HG02938 (cell line): ENCODE data around the gene SH2D5.

ENCODE experiments used
- ATAC-seq: cut with Tn5 transposase; IDR thresholded peaks from one replicate; pipeline ENCODE4 v1.9.1; 2021; ENCODE audit warnings: mild to moderate bottlenecking, moderate library complexity; ENCODE audit not compliant: unreplicated experiment

The SH2D5 gene

DNA sequence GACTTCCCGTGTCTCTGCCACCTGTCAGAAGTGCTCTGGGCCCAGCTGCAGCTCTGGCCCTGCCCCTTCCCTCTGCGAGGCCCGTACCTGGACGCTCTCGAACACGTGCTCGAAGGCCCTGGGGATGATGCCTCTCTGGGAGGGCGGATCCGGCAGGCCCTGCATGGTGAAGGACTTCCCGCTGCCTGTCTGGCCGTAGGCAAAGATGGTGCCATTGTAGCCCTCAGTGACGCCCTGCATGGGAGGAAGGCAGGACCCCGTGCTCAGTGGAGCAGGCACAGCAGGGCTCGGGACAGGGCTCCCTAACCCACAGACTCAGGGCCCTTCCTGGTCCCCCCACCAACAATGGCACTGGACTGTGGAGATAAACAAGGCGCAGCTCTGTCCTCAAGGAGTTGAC is 17.1 kb downstream of the SH2D5 start:
- ATAC-seq: no peak

DNA sequence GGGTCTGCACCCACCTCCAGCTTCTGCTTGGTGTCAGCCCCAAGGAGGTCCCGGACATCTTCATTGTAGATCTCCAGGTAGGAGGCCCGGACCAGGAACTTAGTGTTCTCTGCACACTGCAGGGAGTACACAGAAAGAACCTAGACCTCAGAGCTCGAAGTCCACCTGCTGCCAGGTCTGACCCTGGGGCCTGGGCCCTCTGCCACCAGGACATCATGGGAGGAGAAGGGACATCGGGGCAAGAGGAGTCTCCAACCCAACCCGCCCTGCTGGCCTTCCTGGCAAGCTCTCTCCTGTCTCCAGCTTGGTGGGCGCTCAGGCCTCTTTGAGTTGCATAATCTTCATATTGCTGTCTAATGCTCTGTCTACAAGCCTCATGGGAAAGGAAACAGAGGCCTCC is 19.1 kb downstream of the SH2D5 start:
- no peak for ATAC-seq

DNA sequence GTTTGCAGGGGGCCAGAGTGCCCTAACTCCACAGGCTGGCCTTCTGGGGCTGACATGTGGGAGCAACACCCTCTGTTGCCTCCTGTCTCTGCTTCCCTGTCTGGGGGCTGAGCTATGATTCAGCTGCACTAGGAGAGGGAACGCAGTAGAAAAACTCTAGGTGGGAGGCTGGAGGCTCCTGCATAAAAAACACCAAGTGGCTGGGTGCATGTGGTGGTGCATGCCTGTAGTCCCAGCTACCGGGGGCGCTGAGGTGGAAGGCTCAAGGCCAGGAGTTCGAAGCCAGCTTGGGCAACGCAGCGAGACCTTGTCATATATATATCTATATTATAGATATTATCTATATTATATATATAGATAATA is 20.3 kb downstream of the SH2D5 start:
- ATAC-seq: no peak

DNA sequence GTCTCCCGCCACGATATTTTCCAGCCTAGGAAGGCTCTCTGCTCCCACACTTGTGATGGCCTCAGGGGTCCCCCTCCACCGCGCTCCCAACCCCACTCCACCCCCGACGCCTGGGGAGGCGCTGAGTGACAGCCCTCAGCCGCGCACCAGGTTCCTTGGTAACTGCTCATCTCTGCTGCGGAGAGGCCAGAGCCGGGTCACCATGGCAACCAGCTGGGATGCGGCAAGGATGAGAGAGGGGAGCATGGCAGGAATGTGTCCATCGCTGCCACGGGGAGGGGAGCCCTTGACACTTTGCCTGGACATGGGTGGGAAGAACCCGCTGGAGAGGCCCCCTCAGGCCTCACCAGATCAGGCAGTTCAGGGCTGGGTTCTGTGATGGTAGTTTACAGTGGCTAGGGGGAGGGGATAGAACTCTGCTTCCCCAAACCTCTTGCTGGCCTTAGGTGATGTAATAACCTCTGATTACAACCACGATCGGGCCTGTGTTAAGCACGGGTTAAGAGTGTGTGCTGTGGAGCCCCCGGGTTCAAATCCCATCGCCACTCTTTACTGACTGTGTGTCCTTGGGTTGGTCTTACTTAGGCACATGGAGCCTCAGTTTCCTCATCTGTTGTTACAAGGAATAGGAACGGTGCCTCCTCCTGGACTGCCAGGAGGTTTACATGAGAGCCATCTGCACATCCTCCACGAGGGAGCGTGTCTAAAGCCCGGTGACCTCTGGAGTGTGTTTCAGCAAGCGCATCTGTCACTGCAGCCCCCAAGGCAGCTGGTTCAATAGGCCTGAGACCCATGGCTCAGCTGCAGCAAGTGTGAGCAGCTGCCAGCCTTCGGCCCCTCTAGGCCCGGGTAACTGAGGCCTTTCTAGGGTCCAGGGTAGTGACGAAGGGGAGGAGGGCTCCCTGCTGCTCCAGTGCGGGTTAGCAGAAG is 21.0 kb downstream of the SH2D5 start:
- ATAC-seq: no peak

DNA sequence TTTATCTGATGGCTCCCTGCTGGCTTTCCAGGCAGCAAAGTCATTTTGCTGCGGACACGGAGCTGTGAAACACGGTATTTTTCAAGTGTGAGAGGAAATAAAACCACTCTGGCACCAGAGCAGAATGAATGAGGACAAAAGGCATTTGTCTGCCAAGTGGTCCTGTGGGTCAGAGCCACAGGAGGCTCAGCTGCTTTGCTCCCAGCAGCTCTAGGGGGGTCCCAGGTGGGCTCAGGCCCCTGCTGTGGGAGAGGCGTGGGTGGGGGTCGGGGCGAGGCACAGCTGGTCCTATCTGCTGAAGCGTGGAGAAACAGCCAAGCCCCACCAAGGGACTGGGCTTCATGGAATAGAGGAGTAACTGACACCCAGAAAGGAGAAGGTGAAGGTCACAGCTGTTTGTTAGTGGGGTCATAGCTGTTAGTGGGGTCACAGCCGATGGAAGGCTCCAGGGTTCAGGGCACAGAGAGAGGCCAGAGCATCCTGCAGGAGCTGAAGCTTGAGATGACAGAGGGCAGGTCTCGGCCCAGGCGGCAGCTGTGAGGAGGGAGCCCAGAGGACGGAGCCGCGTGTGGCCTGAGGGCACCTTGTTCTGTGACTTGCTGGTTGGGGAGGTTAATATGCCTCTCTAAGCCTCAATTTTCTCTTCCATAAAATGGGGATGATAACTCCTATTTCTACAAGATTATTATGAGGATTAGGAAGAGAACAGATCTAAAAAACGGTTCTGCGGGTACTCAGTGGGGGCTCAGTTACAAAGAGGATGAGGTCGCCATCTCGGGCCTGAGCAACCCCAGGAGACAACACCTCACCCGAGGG is 21.8 kb downstream of the SH2D5 start:
- ATAC-seq: no peak

DNA sequence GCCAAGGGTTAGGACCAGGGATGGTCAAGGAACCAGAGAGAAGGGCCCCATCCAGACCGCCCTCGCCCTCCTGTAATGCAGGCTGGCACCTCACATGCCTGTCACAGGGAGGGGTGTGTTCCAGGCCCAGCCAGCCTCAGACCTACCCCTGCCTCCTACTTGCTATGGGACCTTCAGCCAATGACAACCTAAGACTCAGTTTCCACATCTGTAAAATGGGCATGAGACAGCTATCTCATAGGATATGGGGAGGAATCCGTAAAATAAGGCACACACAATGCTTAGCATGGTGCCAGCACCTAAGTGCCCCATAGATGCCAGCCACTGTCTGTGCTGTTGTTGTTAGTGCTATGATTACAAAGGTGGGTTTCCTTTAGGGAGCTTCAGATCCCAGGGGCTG is 22.6 kb downstream of the SH2D5 start:
- no peak for ATAC-seq

DNA sequence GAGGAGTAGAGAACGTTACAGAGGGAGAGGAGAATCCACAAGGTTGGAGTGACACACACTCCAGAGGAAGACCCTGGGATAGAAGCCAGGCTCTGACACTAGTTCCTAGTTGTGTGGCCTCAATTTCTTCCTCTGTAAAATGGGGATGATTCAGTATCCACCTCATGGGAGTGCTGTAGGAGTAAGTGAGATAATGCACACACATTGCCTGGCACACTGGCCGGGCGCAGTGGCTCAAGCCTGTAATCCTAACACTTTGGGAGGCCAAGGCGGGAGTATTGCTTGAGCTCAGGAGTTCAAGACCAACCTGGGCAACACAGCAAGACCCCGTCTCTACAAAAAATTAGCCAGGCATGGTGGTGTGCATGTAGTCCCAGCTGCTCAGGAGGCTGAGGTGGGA is 23.6 kb downstream of the SH2D5 start:
- no peak for ATAC-seq

DNA sequence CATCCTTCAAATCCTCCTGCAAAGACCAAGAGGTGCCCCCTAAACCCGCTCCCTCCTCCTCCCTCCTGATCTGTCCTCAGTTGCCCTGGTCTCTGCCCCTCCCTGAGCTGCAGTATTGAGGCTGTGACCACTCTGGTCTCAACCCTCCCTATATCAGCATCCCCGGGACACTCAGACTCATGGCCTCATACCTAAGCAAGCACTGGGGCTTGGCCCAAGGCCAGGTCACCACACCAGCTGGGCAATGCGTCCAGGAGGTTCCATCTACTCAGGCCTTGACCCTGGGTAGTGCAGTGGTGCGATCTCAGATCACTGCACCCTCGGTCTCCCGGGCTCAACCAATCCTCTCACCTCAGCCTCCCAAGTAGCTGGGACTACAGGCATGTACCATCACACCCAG is 24.4 kb downstream of the SH2D5 start:
- ATAC-seq: no peak

DNA sequence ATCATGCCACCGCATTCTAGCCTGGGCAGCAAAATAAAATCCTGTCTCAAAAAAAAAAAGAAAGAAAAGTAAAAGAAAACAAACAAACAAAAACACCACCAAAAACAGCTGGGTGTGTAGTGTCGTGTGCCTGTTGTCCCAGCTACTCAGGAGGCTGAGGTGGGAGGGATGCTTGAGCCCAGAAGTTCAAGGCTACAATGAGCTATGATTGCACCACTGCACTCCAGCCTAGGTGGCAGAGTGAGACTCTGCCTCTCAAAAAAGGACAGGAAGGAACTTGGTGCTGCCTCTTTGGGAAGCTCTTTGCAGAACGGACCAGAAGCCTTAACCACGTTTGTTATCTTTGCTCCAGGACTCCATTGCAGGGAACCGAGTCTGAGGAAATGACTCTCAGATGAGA is 25.7 kb downstream of the SH2D5 start:
- ATAC-seq: no peak

DNA sequence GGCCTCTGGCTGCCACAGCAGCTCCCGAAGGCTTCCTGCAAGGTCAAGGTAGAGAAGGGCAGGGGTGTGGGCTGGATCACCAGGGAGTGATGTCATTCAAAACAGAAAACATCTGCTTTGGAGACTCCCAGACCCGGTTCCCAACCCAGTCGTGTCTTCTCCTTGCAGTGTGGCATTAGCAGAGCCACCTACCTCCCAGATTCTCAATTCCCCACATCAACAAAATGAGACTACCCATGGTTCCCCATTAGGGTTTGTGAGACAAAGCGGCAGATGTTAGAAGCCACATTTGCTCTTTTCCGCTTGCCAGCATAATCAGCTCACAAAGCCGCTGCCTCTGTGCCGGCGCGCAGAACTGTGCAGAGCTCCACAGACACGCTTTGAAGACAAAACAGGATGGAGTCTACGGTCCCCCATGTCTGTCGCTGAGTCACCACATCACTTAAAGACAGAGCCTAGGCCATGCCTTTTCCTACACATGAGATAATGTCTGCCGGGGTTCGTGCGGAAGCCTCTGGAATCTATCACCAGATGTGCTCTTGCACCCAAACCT is 27.2 kb downstream of the SH2D5 start:
- ATAC-seq: no peak

DNA sequence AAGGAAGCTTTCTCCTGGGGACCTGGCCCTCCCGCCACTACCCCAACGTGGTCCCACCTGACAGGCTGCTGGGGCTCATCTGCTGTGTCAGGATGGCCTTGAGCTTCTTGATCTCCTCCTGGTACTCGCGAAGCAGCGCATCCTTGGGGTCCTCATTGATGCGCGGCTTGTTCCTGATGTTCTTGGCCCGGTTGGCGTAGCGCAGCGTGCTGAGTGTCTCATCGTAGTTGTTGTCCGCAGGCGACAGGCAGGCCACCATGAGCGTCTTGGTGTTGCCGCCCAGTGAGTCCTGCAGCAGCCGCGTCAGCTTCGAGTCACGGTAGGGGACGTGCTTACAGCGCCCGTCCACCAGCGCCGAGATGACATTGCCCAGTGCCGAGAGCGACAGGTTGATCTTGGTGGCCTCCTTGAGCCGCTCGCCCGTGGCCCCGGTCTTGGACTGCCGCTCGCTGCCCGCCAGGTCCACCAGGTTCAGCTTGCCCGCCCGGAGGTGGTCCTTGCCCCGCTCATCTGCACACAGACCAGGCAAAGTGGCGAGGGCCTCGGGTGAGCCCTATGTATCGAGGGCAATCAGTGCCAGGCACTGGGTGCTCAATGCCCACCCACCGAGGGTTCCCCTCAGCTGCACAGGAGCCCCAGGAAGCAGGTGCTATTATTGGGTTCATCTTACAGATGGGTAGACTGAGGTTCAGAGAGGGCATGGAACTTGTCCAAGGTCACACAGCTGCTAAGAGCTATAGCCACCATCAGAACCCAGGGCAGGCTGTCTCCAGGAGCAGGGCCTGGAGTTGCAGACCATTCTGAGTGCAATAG is 27.9 kb downstream of the SH2D5 start:
- ATAC-seq: no peak

DNA sequence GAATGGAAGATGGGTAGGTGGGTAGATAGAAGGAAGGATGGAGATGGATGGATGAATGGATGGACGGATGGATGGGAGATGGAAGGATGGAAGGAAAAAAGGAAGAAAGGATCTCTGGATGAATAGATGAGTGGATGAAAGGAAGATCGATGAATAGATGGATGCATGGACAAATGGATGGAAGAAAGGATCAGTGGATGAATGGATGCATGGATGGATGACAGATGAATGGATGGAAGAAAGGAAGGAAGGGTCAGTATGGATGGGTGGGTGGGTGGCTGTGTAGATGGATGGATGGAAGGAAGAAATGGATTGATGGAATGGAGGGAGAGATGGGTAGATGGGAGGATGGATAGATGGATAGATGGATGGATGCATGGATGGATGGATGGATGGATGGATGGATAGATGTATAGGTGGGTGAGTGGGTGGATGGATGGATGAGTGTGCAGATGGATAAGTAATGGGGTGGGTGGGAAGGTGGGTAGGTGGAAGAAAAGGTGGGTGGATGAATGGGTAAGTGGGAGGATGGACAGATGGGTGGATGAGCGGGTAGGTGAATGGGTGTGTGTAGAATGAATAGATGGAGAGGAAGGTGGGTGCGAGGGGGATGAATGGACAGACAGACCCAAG is 29.3 kb downstream of the SH2D5 start:
- ATAC-seq: no peak

DNA sequence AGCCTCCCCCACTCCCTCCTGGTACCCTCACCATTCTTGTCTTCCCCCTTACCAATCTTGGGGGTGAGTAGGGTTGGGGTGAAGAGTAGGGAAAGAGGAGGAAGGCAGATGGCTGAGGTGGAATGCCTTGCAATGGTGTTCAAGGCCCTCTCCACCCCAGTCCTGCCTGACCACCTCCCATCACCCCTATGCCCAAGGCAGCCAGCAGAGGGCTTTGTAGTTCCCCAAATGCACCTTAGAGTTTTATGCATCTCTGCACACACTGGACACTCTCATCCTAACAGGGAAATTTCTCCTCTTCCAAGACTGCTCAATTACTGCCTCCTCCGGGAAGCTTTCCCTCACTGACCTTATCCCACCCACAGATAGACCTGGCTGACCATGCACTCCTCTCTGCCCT is 30.1 kb downstream of the SH2D5 start:
- ATAC-seq: no peak

DNA sequence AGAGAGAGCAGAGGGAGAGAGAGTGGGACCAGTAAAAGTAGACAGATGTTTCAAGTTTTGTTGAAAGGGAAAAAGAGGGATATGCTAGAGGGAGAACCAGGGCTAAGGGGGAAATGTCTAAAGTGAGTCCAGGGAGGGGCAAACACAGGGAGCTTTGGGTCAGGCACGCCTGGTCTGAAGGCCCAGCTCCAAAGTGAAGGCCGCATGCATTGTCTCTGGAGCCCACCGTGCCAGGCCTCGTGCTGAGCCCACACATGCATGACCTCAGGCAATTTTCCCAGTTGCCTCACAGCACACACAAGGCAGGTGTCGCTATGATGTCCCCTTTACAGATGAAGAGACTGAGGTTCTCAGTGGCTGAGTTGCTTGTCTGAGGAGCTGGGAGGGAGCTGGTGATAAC is 30.7 kb downstream of the SH2D5 start:
- no peak for ATAC-seq

DNA sequence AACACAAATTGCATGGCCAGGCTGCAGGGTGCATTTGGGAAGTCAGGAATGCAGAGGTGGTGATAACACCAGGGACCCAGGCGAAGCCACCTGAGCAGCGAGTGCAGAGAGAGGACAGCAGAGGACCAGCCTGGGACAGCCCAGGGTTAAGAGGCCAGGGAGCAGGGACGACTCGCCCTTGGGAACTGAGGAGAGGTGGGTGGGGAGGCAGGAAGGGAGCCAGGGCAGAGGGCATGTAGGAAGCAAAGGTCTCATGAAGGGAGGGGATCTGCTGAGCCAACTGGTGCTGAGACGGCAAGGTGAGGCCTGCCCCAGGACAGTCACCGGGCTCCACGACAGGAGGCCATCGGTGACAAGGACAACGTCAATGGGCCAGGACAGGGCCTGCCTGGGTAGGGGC is 31.1 kb downstream of the SH2D5 start:
- no peak for ATAC-seq

DNA sequence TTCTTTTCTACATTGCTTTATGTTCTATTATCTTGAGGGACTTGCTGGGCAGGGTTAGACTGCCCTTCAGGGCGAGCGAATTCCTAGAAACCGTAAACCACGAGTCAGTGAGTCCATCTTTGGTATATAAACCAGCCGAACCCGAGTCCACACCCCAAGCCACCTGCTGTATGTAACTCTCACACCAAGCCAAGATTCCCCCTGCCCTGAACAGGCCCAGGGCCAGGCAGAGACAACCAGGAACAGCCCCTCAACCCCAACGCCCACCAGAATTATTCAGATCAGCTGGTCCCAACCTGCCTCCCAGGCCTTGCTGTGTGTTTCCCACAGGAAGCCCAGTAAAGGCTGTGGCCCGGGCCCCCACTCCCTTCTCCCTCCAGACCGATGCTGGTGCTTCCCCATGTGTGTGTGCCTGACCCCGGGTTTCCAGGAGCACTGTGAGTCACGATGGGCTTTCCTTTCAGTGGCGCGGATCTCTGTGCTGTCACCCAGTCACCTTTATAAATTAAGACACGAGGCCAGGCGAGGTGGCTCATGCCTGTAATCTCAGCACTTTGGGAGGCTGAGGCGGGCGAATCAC is 31.8 kb downstream of the SH2D5 start:
- ATAC-seq: no peak

DNA sequence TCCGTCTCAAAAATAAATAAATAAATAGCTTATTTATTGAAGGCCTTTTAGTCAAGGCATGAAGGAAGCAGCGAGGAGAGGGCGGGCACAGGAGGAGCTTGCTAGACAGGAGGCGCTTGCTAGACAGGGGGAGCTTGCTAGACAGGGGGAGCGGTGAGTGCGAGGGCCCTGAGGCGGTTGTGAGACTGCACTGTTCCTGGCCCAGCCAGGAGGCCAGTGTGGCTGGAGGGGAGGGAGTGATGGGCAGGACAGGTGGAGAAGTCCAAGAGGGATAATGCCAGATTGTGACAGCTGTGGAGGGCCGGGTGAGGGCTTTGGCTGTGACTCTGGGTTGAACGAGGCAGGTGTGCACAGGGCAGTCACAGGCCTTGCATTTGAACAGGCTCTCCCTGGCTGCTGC is 32.9 kb downstream of the SH2D5 start:
- ATAC-seq: no peak

DNA sequence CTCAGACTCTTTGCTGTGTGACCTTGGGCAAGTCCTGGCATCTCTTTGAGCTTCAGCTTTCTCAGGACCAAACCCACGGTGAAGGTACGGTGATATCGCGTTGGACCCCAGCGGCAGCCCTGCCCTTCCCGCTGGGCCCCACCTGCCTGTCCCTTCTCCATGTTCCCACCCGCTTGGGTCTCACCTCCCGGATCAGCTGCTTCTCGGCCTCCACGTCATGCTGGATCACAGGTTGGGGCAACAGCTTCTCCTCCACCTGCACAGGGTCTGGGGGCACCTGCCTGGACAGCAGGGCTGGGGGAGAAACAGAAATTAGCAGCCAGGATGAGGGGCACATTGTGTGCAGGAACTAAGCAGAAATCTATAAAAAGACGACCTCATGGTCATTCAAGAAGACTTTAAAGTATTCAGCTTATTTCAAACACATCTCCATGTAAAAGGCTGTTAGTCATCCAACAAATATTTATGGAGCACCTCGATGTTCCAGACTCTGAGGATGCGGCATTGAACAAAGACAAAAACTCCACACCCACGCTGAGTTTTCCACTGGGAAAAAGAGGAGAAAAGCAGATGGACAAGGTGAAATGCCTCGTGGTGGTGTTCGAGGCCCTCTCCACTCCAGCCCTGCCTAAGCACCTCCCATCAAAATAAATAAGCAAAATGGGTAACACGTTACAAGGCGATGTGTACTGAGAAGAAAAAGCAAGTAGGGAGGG is 34.1 kb downstream of the SH2D5 start:
- ATAC-seq: no peak

DNA sequence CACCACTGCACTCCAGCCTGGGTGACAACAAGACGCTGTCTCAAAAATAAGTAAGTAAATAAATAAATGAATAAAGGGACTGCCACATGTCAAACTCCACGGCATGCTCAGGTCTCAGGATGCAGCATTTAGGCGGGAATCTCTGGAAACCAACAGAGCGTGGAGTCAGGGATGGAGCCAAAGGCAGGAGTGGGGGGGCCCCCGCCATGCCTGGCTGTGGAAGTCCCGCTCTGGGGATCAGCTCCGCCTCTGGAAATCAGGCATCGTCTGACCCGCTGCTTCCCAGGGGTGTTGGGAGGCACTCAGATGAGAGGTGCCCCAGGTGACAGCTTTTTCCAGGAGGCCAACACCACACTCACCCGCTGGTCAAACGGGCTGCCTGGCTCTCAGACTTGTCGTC is 34.9 kb downstream of the SH2D5 start:
- ATAC-seq: no peak
